ENCODE measurements around the gene DDX56. TPM values are rescaled to one million over a fixed set of nuclear protein-coding genes. Genes with fewer than 3 reads are reported as not detected.

DDX56 gene
- total RNA-seq, 2 donors from 2014 or later = 47.4 to 79.2 TPM

DNA sequence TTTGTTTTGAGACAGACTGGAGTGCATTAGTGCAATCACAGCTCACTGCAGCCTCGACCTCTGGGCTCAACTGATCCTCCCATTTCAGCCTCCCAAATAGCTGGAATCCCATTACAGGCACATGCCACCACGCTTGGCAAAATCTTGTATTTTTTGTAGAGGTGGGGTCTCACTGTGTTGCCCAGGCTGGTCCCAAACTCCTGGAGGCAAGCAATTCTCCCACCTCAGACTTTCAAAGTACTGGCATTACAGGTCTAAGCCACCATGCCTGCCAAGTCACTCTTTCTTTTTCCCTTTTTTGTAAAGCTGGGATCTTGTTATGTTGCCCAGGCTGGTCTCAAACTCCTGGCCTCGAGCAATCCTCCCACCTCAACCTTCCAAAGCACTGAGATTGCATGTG, 24.3 kb downstream of the DDX56 start:
- ATAC-seq (ENCODE audit: insufficient number of reproducible peaks, low FRiP score, low read depth) = no peak
- H3K9me3 ChIP-seq = no peaks in the 10 kb centered on the region
- TF ChIP-seq, protein P1, sequence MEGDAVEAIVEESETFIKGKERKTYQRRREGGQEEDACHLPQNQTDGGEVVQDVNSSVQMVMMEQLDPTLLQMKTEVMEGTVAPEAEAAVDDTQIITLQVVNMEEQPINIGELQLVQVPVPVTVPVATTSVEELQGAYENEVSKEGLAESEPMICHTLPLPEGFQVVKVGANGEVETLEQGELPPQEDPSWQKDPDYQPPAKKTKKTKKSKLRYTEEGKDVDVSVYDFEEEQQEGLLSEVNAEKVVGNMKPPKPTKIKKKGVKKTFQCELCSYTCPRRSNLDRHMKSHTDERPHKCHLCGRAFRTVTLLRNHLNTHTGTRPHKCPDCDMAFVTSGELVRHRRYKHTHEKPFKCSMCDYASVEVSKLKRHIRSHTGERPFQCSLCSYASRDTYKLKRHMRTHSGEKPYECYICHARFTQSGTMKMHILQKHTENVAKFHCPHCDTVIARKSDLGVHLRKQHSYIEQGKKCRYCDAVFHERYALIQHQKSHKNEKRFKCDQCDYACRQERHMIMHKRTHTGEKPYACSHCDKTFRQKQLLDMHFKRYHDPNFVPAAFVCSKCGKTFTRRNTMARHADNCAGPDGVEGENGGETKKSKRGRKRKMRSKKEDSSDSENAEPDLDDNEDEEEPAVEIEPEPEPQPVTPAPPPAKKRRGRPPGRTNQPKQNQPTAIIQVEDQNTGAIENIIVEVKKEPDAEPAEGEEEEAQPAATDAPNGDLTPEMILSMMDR (IDR thresholded peaks at IDR 0.05) = no peak

DNA sequence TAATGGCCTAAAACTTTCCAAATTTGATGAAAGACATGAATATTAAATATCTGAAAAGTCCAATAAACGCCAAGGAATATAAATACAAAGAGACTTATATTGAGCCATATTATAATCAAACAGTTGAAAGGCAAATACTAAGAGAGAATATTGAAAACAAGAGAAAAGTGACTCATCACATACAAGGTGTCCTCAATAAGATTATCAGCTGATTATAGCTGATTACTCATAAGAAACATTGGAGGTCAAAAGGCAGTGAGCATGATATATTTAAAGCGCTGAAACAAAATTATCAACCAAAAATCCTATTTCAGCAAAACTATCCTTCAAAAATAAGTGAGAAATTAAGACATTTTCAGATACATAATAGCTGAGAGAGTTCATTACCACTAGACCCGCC, 24.8 kb downstream of the DDX56 start:
- Histone ChIP-seq H3K9me3 (no peaks in the 10 kb centered on the region), H3K27me3 (replicated peaks; ENCODE audit: insufficient read depth) (no peaks in the 10 kb centered on the region), H3K27ac (no peak overlapping the region), H3K4me1 (ENCODE audit: control insufficient read depth in 1 of 2, low read depth in 2 of 2) (no peaks in the 10 kb centered on the region), H3K36me3 (no peaks in the 10 kb centered on the region), H3K4me3 (no peak overlapping the region)
- DNase-seq (ENCODE audit: low spot score) = no peak
- no peak for ATAC-seq (ENCODE audit: insufficient number of reproducible peaks, low FRiP score, low read depth)
- TF ChIP-seq, protein P1 (IDR thresholded peaks at IDR 0.05) = no peak

More for the DNA sequence above, 24.3 kb downstream of the DDX56 start:
- Histone ChIP-seq H3K27ac (no peak overlapping the region), H3K4me1 (ENCODE audit: control insufficient read depth in 1 of 2, low read depth in 2 of 2) (no peaks in the 10 kb centered on the region), H3K36me3 (no peaks in the 10 kb centered on the region), H3K4me3 (no peak overlapping the region), H3K27me3 (replicated peaks; ENCODE audit: insufficient read depth) (no peaks in the 10 kb centered on the region)
- DNase-seq (ENCODE audit: low spot score) = no peak

DNA sequence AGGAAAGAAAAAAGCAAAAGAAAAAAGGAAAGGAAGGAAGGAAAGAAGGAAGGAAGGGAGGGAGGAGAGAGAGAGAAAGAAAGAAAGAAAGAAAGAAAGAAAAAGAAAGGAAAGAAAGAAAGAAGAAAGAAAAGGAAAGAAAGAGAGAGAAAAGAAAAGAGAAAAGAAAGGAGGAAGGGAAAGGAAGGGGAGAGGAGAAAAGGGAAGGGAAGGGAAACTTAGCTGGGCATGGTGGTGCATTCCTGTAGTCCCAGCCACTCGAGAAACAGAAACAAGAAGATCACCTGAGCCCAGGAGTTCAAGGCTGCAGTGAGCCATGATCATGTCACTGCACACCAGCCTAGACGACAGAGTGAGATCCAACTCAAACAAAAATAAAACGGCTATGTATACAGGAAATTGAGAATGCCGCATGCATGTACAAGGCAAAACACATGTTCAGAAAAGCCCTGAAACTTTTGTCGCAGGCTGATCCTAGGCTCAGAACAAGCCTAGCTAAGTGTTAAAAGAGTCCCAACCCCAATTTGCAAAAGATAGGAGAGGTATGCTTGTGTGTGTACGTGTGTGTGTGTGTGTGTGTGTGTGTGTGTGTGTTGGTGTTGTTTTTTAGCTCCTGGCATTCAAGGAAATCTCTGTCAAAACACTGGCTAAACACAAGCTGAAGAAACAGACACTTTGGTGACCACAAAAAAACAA, 26.0 kb downstream of the DDX56 start:
- Histone ChIP-seq H3K36me3 (no peaks in the 10 kb centered on the region), H3K27me3 (replicated peaks; ENCODE audit: insufficient read depth) (no peaks in the 10 kb centered on the region), H3K9me3 (no peaks in the 10 kb centered on the region), H3K4me3 (no peak overlapping the region), H3K4me1 (ENCODE audit: control insufficient read depth in 1 of 2, low read depth in 2 of 2) (no peaks in the 10 kb centered on the region), H3K27ac (no peak overlapping the region)
- TF ChIP-seq, protein P1 (IDR thresholded peaks at IDR 0.05) = no peak
- DNase-seq (ENCODE audit: low spot score) (no peak), ATAC-seq (ENCODE audit: insufficient number of reproducible peaks, low FRiP score, low read depth) (no peak)

DNA sequence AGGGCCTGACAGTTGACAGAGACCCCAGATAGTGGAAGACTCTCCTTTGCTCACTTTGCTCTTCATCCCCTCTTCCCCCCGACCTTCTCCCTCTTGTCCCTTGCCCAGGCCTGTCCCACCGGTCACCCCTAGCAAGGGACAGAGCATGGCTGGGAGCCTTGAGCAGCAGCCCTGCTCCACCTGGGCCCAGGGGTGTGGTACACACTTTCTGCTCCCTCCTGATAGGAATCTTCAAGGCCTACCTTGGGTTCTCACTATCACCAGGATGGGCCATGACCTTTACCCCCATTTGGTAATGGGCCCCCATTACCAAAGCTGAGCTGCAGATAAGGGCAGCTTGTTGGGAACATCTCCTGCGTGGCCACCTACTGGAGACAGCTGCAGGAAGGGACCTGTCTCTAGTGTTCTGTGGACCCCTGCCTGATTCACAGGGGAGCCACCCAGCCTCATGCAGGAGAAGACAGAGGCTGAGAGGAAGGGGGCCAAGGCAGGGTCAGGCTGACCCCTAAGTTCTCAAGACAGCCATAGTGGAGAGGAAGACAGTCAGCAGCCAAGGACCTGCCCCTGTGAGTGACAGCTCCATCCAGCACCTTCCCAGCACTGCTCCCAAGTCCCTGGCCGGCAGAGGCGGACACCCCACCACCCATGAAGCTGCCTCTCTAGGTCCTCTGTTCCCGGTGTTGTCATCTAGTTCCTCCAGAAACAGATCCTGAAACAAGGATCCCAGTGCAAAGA, 31.7 kb downstream of the DDX56 start:
- H3K36me3 ChIP-seq = no peaks in the 10 kb centered on the region
- no peak overlapping the region for H3K4me3 ChIP-seq
- H3K27ac ChIP-seq = no peak overlapping the region
- TF ChIP-seq, protein P1 (IDR thresholded peaks at IDR 0.05) = no peak
- H3K4me1 ChIP-seq (ENCODE audit: control insufficient read depth in 1 of 2, low read depth in 2 of 2) = no peaks in the 10 kb centered on the region
- H3K9me3 ChIP-seq = no peaks in the 10 kb centered on the region
- no peaks in the 10 kb centered on the region for H3K27me3 ChIP-seq (replicated peaks; ENCODE audit: insufficient read depth)
- ATAC-seq (ENCODE audit: insufficient number of reproducible peaks, low FRiP score, low read depth) = no peak
- no peak for DNase-seq (ENCODE audit: low spot score)

DNA sequence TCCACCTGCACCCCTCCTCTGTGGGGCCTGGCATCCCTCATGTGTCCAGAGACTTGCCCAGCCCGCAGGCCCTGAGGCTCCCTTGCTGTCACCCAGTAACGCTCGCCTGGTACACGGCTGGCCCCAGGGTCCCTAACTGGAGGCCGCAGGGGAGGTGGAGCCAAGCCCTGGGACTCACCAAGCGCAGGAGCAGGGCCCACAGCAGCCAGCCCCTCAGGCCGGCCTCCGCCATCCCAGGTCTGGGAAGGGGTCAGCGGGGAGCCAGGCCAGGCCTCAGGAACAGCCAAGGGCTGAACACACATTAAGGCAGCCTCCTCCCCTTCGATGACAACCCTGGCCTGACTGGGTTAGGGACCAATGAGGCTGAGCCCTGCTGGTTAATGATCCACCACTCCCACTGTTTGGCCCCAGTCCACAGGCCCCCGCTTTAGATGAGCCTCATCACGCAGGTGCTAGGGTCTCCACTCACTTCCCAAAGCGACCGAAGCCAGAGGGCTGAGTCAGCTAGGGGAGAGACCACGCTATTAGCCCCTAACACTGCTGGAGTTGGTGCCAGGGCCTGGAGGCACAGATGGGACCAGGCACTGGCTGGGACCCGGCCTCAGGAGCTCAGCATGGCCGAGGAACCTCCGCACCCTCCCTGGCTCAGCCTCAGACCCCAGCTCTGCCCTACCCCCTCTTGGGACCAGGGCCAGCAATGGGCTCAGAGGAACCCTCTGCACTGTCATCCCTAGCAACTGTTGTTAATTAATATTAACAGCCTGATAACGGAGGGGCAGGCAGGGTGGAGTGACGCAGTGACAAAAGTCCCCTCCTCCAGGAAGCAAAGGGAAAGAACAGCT, 32.5 kb downstream of the DDX56 start, which contains the start of gene NPC1L1:
TSS of gene NPC1L1 (minus strand) at position 303 of the 842 bp plus-strand sequence. CDS start at position 232, 71 bp downstream.
- H3K9me3 ChIP-seq = no peaks in the 10 kb centered on the region
- H3K36me3 ChIP-seq = no peaks in the 10 kb centered on the region
- no peaks in the 10 kb centered on the region for H3K27me3 ChIP-seq (replicated peaks; ENCODE audit: insufficient read depth)
- TF ChIP-seq, protein P1 (IDR thresholded peaks at IDR 0.05) = no peak
- no peak for DNase-seq (ENCODE audit: low spot score)
- ATAC-seq (ENCODE audit: insufficient number of reproducible peaks, low FRiP score, low read depth) = no peak
- no peak within 1 kb of the TSS for H3K4me3 ChIP-seq
- H3K4me1 ChIP-seq (ENCODE audit: control insufficient read depth in 1 of 2, low read depth in 2 of 2) = no peaks in the 10 kb centered on the region
- H3K27ac ChIP-seq = no peak within 1 kb of the TSS
